ENCODE results near the gene FREM2. TPM values are rescaled to one million over a fixed set of nuclear protein-coding genes. Genes with fewer than 3 reads are reported as not detected.

Gene FREM2
- total and polyA plus RNA-seq, 2 of the 13 experiments (the other 11 are each of a cell fraction or from before 2014, with no cell fraction given): not detected

GRCh38 chr13:38777347-38778119, 90.7 kb downstream of the FREM2 start (continued):
- TF ChIP-seq, protein P1, sequence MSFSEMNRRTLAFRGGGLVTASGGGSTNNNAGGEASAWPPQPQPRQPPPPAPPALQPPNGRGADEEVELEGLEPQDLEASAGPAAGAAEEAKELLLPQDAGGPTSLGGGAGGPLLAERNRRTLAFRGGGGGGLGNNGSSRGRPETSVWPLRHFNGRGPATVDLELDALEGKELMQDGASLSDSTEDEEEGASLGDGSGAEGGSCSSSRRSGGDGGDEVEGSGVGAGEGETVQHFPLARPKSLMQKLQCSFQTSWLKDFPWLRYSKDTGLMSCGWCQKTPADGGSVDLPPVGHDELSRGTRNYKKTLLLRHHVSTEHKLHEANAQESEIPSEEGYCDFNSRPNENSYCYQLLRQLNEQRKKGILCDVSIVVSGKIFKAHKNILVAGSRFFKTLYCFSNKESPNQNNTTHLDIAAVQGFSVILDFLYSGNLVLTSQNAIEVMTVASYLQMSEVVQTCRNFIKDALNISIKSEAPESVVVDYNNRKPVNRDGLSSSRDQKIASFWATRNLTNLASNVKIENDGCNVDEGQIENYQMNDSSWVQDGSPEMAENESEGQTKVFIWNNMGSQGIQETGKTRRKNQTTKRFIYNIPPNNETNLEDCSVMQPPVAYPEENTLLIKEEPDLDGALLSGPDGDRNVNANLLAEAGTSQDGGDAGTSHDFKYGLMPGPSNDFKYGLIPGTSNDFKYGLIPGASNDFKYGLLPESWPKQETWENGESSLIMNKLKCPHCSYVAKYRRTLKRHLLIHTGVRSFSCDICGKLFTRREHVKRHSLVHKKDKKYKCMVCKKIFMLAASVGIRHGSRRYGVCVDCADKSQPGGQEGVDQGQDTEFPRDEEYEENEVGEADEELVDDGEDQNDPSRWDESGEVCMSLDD (CRISPR knock-in tag; IDR thresholded peaks at IDR 0.05; ENCODE audit: borderline replicate concordance): no peak

DNA sequence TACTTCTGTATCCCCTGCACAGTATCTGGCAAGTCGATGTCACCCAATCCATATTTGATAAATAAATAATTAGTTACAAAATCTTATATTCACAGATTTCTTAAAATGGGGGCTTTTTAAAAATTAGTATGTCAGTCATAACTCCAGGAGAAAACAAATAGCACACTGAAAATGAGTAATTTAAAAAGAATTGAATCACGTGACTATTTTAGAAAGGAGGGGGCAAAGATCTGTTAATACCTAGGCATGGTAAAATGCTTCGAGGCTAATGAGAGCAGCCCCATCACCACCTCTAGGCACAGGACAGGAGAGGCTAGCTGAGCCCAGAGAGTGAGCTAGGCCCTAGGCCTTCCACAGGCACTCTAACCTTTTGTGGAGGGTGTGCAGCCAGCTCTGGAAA, 94.7 kb downstream of the FREM2 start:
- intact Hi-C loops (cut with micrococcal nuclease; ENCODE audit: unreplicated experiment) (no loop called here), in situ Hi-C loops (cut with HindIII; ENCODE audit: extremely low pct_ligation_motif_present, low pct_unique_long_range_greater_than_20kb) (no loop called here)
- ChIA-PET POLR2A (no interaction called here), CTCF (ENCODE audit: low intra/inter-chr PET ratio, low total read pairs) (no interaction called here)
- no peak for TF ChIP-seq MXI1 (IDR thresholded peaks at IDR 0.05; ENCODE audit: borderline replicate concordance, low read depth, low read length)
- TF ChIP-seq RAD51 (IDR thresholded peaks at IDR 0.05; ENCODE audit: borderline replicate concordance): peak; percentile 64; the same call in 1 of the 2 replicates
- no peak for TF ChIP-seq KMT2B (CRISPR knock-in tag; IDR thresholded peaks at IDR 0.05)
- Histone ChIP-seq H3K27me3 (ENCODE audit: control insufficient read depth in 1 of 2, insufficient read depth in 2 of 2, low read length in 2 of 2) (no peaks in the 10 kb centered on the region), H3K27ac (ENCODE audit: extremely low read length, insufficient read depth, low read length) (no peak overlapping the region), H3K79me2 (ENCODE audit: insufficient read depth, low read length) (no peaks in the 10 kb centered on the region), H3K36me3 (replicated peaks in 1 of 2; ENCODE audit: control insufficient read depth in 1 of 2, insufficient read depth in 2 of 2, low read length in 2 of 2) (no peaks in the 10 kb centered on the region), H3K4me2 (ENCODE audit: low read depth, low read length) (no peak overlapping the region), H3K9me3 (ENCODE audit: low read length) (no peaks in the 10 kb centered on the region), H3K4me3 (replicated peaks in 1 of 3; ENCODE audit: insufficient read depth in 1 of 3, low read depth in 2 of 3, low read length in 3 of 3) (no peak overlapping the region), H4K20me1 (ENCODE audit: insufficient read depth, low read length) (no peaks in the 10 kb centered on the region), H2AFZ (ENCODE audit: low read length) (no peak overlapping the region), H3K9ac (ENCODE audit: insufficient read depth, low read depth, low read length) (no peak overlapping the region), H3K4me1 (ENCODE audit: insufficient read depth, low read length) (no peaks in the 10 kb centered on the region)
- FAIRE-seq (no peak), ATAC-seq (no peak), DNase-seq (ENCODE audit: low spot score) (no peak)
- no TSS peak for BruUV-seq (replicated peaks)
- 3% methylated on average over 3 of the region's 3 CpGs for WGBS (ENCODE audit: low lambda C conversion rate)
